Stimulated activated CD4-positive, alpha-beta T cell treated with anti-CD3 and anti-CD28 coated beads, Interleukin-4, amount 100 ng/mL, for 4 hours (primary cell): ENCODE results near the gene THAP2.
A peak's percentile ranks its signal among the peaks of the same experiment; 100 is the strongest.

Experiments used
- DNase-seq, 2 experiments: peaks; one replicate each; pipeline ENCODE4 v3.0.0-alpha.2; 2020

The THAP2 gene

DNA sequence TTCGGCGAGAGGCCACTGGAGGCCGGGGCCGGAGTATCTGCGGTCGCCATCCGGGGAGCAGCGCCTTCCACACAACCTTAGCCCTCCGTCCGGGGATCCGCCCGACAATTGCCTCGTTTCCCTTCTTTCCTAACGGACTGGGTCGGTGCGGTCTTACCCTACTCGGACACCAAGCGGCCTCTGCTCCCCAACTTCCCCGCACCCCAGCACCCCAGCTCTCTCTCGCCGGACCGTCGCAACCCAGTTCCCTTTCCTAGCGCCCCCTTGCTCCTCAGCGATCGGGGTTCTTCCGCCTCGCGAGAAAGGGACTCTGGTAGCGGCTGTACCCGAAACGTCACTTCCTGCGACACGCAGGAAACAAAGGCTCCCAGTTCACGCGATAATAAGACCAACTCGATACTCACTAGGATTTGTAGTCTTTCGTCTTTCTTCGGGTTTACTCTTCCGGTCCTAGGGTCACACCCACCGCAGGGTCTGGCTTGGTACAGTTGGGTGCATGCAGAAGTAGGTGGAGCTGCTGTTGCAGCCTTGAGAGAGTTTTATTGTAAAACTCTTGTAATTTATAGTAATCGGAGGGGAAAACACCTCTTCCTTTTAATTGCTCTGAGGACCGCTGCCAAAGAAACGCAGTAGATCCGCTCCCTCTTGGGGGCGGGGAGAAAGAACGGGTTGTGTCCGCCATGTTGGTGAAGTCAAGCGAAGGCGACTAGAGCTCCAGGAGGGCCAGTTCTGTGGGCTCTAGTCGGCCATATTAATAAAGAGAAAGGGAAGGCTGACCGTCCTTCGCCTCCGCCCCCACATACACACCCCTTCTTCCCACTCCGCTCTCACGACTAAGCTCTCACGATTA is at the start of gene THAP2, which contains the start of gene ZFC3H1:
TSS of gene THAP2 (plus strand) at position 741 of the 850 bp plus-strand sequence. CDS start 209 bp downstream, outside the sequence.
TSS of gene ZFC3H1 (minus strand) at position 288 of the 850 bp plus-strand sequence. CDS start at position 50, 238 bp downstream.
- DNase-seq, result peak; percentile 74 to 94

- DNase-seq, result no peak
Observed at GRCh38 chr12:71621938-71622337, 42.2 kb upstream of the THAP2 start.

DNA sequence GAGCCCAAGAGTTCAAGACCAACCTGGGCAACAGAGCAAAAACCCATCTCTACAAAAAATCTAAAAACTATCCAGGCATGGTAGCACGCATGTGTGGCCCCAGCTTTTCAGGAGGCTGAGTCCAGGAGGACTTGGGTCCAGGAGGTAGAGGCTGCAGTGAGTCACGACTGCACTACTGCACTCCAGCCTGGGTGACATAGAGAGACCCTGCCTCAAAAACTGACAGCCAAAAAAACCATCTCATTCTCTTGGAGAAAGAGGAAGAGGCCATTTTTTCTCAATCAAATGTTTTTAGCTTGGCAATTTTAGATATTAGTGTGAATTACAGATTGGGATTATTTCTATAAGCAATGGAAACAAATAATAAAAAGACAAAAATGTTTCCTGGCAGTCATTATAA is 38.6 kb upstream of the THAP2 start:
- DNase-seq, result no peak

DNA sequence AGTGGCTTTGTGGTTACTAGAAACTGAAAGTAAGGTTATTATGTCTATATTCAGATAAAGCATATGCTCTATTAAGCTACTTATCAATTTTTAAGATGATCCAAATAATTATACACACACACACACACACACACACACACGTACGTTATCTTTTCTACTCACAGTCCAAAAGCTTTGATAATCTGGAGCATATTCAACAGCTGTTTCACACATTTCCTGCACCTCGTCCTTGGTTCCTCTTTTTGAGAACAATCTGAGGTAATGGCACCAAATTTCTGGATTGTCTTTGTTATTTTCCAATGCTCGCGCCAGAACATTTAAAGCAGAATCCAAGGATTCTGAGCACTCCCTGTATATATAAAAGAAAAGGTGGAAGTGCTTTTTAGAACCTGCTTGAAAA is 38.0 kb upstream of the THAP2 start:
- DNase-seq, result no peak

DNA sequence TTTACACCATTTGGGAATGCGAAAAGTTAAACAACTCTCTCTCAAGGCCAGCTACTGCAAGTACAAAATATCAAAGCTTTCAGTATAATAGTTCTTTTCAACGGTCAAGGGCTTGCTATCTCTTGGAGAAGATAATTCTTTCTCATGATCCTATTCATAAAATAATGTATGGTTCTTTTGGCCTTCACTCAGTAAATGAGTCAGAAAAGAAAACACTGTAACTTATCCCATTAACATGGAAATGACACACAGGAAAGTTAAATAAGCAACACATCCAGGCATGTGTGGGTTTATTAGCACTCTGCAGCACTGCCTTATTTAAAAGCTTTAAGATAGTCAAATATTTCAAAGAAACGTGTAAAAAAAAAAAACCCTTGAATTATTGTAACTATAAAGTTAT is 37.3 kb upstream of the THAP2 start:
- no peak for DNase-seq

DNA sequence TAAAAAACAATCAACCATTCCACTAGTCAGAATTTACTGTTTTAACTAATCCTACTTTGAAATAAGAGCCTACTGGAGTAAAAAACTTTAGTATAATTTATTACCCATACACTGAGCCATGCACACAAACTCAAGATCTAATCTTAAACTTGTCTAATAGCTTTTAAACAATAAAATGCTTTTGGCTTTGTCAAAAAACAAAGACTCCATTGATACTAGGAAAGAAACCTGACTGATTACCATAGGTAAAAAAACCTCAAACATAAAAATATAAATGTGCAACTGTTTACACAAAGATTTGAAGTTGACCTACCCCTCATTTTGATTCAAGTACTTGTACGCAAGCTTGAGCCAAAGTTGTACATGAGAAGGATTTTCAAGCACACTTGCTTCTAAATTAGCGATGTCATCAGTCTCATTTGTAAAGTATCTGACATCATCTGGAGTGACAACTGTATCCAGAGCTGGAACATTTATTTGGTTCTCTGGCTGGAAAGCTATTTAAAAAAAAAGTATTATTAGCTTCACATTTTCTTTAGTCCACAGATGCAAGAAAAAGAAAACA is 36.6 kb upstream of the THAP2 start:
- no peak for DNase-seq

DNA sequence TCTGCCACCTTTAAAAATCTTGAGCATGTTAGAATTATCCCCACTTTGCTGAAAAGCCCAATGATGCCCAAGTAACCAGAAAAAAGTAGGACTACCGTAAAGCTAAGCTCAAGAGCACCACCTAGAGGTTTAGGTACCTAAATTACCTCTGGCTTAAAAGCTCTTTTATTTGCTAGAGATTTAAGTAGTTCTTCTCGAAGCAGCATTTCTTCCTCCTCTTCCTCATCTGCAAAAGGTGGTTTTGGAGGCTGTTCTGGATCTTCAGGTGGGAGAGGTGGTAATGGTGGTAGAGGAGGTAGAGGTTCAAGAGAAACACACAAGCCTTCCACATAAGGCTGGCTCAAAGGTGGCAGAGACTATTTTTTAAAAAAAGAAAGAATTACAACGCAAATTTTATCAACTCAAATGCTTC is 27.4 kb upstream of the THAP2 start:
- DNase-seq, result no peak

DNA sequence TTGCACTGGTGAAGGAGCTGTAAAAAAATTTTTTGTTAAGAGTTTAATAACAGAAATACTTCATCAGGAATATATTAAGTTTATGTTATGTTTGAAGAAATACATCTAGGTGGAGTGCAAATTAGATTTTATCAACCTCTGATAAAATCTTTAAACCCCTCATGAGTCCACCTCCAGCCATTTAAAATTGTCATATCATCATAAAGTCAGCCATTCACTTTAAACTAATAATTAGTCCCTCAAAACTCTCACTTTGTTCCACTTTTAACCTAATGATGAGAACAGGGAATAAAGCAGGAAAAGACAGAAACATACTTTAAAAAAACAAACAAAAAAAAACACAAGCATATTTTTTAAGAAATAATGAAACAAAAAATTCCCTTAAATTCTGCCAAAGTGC is 25.6 kb upstream of the THAP2 start:
- DNase-seq, result no peak

DNA sequence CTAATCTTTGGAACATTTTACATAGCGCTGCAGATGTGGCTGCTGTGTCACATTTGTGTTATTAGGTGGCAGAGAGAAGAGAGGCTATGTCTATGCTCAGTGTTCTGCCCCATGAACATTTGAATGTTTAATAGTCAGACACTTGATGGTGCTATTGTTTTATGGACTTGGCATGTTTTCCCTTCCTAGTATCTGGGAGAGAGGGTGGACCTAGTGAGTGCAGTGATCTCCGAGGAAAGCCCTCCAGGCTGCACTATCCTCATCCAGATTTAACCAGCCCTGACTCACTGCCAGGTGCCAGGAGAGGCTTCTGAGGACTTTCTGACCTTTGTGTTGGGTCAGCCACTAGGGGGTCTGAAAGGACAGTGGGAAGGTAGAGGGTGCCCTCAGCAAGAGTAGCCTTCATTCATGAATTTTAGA is 24.8 kb upstream of the THAP2 start:
- DNase-seq, result no peak

DNA sequence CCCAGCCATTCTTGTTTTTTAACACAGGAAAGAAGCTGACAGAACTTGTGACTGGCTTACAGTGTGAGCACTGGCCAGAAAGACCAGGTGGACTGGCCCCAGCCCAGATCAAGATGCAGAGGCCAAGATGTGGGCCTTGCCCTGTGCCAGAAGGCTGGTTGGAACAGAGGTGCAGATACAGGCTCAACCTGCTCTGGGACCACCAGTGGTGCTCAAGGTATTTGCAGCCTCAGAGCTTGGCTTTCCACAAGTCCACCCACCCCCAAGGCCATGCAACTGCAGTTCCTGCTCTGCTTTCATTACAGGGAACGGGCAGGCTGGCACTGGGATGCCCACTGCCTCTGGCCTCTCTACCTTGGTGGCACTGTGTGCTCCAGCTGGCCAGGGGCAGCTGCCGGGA is 23.8 kb upstream of the THAP2 start:
- no peak for DNase-seq

DNA sequence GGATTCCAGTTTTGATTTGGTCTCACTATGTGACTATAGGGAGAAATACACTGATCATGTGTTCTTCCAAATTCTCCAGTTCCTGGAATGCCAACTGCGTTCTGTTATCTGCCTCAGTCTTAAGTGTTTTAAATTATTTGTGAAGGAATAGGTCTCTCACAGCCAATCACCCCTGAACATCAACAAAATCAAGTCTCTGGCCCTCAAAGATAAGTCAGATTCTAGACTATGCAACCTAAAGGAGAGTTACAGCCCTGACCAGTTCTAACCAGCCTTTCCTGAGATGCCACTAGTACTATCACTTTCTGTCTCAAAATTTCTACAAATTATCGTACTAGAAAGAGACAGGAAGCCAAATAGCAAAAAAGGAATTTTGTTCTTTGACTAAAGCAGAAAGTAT is 22.7 kb upstream of the THAP2 start:
- DNase-seq, result no peak

DNA sequence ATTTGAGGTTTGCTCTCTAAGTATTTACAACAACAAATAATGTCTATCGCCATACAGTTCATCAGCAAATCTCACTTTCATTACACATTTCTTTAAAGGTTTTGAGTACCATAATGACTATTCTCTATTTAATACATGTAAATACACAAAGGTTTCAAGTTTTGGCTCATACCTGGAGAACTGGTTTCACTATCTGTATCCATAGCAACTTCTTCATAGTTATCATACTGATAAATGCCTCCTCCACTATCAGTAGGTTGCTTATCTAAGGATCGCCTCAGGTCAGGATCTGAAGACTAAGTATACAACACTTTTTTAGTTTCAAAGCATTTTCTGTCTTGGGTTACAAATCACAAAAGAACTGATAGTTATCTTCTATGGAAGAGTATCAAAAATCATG is 21.8 kb upstream of the THAP2 start:
- DNase-seq, result no peak

GRCh38 chr12:71645268-71645667 is 18.8 kb upstream of the THAP2 start:
- no peak for DNase-seq

DNA sequence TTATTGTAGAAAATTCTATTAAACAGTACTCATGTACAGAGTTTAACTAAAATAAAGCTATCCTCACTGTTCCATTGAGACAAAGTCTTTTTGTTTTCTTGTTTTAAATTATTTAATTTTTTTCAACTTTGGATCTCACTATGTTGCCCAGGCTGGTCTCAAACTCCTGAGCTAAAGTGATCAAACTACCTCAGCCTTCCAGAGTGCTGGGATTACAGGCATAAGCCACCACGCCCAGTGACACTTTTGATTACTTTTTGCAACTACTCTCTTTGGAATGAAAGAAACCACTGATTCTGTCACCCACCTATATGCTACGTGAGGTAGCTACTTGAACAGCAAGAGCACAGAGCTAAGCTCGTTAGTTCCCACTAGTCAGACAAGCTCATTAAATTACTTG is 17.6 kb upstream of the THAP2 start:
- DNase-seq, result no peak

- DNase-seq, result no peak
Observed at GRCh38 chr12:71648537-71648936, 15.6 kb upstream of the THAP2 start.

DNA sequence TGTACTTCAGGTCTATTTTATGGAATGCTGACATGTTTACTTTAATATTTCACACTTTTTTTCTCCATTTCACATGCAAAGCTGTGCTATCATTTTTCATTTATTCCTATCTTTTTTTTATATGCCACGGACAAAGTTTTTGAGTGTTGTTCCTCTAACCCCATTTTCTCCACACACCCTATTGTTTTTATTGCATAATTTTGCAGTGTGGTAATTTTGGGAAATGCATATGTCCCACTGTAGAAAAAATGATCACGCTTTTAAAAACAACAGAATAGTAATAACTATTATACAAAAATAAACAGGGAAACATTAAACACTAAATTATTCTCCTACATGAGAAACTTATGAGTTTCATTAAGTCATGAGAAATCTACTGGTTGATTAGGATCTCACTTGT is 14.7 kb upstream of the THAP2 start:
- DNase-seq, result no peak

- DNase-seq, result no peak
Observed at GRCh38 chr12:71652656-71653055, 11.4 kb upstream of the THAP2 start.

DNA sequence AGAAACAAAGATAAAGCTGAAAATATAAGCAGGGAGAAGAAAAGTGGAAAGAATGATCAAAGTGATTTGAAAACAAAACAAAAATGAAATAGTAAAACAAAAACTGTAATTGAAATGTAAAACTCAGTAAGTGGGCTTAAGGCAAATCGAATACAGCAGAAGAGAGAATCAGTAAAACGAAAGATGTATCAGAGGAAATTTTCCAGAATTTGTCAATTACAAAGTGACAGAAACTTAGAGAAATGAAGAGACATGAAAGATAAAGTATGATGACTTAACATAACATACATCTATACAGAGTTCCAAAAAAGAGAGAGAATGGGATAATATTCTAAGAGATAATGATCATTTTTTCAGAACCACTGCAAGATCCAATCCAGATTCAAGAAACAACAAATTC is 11.0 kb upstream of the THAP2 start:
- DNase-seq, result no peak

DNA sequence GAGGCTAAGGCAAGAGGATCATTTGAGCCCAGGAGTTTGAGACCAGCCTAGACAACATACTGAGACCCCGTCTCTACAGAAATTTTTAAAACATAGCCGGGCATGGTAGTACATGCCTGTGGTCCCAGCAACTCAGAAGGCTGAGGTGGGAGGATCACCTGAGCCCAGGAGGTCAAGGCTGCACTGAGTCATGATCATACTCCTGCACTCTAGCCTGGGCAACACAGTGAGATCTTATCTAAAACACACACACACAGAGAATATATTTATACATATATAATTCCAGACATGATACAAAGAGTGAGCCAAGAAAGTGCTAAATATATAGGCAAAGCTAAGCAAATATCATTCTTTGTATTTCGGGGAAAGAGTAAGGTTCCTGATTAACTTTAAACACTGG is 9.9 kb upstream of the THAP2 start:
- DNase-seq, result no peak

GRCh38 chr12:71655495-71655894 is 8.6 kb upstream of the THAP2 start:
- DNase-seq, result no peak

DNA sequence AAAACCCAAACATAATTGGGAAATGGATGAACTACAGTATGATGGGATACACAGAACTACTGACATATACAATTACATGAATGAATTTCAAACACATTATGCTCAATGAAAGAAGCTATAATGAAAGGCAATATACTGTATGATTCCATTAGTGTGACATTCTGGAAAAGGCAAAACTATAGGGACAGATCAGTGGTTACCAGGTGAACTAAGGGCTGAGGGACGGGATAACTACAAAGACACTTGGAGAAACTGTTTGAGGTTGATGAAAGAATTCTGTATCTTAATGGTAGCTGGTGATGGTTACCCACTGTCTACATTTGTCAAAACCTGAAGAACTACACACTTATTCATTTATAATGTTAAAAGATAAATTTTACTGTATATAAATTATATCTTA is 8.2 kb upstream of the THAP2 start:
- no peak for DNase-seq

- no peak for DNase-seq
Observed at GRCh38 chr12:71656740-71657139, 7.4 kb upstream of the THAP2 start.

GRCh38 chr12:71661977-71662530 is 2.0 kb upstream of the THAP2 start:
- DNase-seq, result no peak

DNA sequence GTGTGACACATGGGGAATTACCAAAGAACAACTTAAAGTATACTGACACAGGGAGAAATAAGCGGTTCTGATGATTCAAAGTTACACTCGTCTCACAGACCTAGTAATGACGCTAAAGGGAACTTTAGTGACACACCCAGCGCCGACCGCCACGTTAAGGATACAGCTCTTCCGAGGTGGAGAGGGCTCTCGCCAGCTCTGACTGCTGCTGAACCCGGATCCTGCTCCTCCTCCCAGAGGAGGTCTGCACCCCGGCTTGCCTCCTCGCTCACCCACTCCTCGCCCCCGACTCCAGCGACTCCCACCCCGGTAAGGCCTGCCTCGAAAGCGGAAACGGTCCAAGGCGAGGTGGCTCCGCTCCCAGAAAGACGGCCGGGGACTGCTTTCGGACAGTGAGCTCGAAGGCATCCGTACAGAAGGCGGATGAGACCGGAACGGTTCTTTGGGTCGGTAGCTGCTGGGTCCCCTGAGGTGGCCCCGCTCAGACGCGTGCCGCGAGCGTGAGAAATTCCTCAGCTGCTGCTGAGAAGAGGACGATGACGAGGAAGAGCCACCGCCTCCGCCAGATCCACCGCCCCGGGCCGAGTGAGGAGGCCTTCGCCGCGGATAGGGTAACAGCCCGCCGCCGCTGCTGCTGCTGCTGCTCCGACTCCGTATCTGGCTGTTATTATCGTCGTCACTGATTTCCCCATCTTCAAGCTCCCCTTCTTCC is 1.1 kb upstream of the THAP2 start:
- DNase-seq, result peak; percentile 63 to 77
